Activated naive CD4-positive, alpha-beta T cell treated with anti-CD3 and anti-CD28 coated beads, Interleukin-2, amount 50 U/mL, for 72 hours (primary cell): ENCODE data around the gene HAL. TPM values are rescaled to one million over a fixed set of nuclear protein-coding genes. Genes with fewer than 3 reads are reported as not detected.

Experiments used
- ATAC-seq, 2 donors: fragments of 150-1000 bp; cut with Tn5 transposase; 2 replicates each; pipeline ENCODE4 v1.10.0; 2021; ENCODE audit warnings: mild to moderate bottlenecking in 2 of 2, moderate library complexity in 2 of 2
- DNase-seq, 2 donors: peaks; one replicate each; pipeline ENCODE4 v3.0.0; 2021 to 2022; ENCODE audit warnings: low spot score in 2 of 2
- H3K27ac Mint-ChIP-seq, 2 donors: one replicate each; pipeline ENCODE4 v1.8.0; 2022; ENCODE audit warnings: mild to moderate bottlenecking in 2 of 2, mixed read lengths in 2 of 2
- H3K36me3 Mint-ChIP-seq, 2 donors: one replicate each; pipeline ENCODE4 v1.8.0; 2022; ENCODE audit warnings: mixed read lengths in 2 of 2
- H3K9me3 Mint-ChIP-seq, 2 donors: one replicate each; pipeline ENCODE4 v1.8.0; 2022; ENCODE audit warnings: mixed read lengths in 2 of 2
- total RNA-seq, 2 donors: library from RNA; stranded (reverse); gene quantifications; one replicate each; pipeline ENCODE4 v1.2.3, GENCODE V29; 2022

The HAL gene
- total RNA-seq, 2 donors from 2014 or later: 0.39 to 1.2 TPM

DNA sequence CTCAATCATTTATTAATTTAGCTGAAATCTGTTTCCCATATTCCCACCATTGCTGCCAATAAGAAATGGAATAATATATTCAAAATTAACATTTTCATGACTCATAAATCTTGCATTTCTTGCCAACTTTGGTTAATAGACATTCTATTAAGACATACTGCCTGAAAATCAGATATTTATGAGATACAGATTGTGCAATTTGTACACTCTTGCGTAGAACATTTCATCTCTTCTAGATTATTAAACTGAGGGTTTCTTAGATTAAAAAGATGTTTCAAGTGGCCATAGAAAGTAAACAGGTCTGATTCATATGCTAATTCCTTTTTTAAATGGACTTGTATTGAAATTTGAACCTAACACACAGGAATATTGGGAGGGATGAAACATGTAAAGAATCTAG is 30.2 kb upstream of the HAL start:
- no peaks in the 10 kb centered on the region for H3K9me3 Mint-ChIP-seq
- H3K36me3 Mint-ChIP-seq: peaks cover 0 to 17% of the 10 kb centered on the region in 2 donors
- DNase-seq (no peak), ATAC-seq (no peak)
- no peak overlapping the region for H3K27ac Mint-ChIP-seq

DNA sequence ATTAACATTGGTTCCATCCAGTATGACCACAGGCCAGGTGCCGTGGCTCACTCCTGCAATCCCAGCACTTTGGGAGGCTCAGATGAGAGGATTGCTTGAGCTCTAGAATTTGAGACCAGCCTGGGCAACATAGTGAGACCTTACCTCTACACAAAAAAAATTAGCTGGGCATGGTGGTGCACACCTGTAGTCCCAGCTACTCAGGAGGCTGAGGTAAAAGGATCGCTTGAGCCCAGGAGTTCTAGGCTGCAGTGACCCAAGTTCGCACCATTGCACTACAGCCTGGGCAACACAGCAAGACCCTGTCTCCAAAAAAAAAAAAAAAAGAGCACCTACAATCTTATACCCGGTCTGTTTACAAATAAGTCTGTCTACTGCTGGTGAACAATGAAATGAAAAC is 29.4 kb upstream of the HAL start:
- Mint-ChIP-seq H3K27ac (no peak overlapping the region), H3K9me3 (no peaks in the 10 kb centered on the region), H3K36me3 (peaks cover 0 to 19% of the 10 kb centered on the region in 2 donors)
- no peak for ATAC-seq
- no peak for DNase-seq

DNA sequence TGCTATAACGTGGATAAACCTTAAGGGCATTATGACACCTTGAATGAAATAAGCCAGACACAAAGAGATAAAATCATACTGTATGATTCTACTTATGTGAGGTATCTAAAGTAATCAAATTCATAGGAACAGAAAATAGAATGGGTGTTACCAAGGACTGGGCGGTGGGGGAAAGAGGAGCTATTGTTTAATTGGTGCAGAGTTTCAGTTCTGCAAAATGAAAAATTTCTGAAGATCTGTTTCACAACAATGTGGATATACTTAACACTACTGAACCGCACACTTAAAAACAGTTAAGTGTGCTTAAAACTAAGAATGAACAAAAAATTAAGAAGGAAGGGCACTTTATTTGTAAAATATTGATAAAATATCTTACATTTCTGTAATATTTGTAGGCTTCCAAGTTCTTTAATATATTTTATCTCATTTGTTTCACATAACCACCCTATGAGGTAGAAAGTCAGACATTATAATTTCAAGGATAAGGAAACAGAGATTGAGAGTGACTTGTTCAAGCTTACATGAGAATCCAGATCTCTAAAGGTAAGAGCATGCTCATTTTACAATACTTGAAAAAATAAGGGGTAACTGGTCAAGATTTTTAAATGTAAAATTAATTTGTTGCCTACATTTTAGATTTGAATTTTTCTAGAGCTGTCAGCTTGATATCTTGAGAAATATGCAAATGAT is 24.3 kb upstream of the HAL start:
- no peak for ATAC-seq
- no peak for DNase-seq
- no peak overlapping the region for H3K27ac Mint-ChIP-seq
- H3K9me3 Mint-ChIP-seq: no peaks in the 10 kb centered on the region
- H3K36me3 Mint-ChIP-seq: peaks cover 0 to 5% of the 10 kb centered on the region in 2 donors

GRCh38 chr12:96015672-96016071 is 19.5 kb upstream of the HAL start:
- no peak for ATAC-seq
- Mint-ChIP-seq H3K36me3 (peaks cover 0 to 6% of the 10 kb centered on the region in 2 donors), H3K9me3 (no peaks in the 10 kb centered on the region), H3K27ac (no peak overlapping the region)
- no peak for DNase-seq

GRCh38 chr12:96014943-96015599 is 18.9 kb upstream of the HAL start:
- no peak for ATAC-seq
- peaks cover 0 to 6% of the 10 kb centered on the region in 2 donors for H3K36me3 Mint-ChIP-seq

DNA sequence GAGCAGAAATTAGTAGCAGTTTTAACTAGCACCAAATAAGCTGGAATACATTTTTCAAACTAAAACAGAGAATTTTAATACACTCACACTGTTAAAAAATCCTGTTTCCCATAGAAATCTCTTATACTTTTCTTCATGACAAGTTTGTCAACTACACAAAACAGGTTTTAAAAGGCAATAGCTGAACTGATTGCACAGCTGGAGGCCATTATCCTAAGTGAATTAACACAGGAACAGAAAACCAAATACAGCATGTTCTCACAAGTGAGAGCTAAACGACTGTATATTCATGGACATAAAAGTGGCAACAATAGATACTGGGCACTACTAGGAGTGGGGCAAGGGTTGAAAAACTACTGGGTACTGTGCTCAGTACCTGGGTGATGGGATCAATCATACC is 11.6 kb upstream of the HAL start:
- Mint-ChIP-seq H3K36me3 (peaks cover 8 to 9% of the 10 kb centered on the region in 2 donors), H3K27ac (no peak overlapping the region), H3K9me3 (no peaks in the 10 kb centered on the region)
- no peak for DNase-seq
- ATAC-seq: no peak

More at GRCh38 chr12:96014943-96015599, 18.9 kb upstream of the HAL start:
- Mint-ChIP-seq H3K9me3 (no peaks in the 10 kb centered on the region), H3K27ac (no peak overlapping the region)
- DNase-seq: no peak

DNA sequence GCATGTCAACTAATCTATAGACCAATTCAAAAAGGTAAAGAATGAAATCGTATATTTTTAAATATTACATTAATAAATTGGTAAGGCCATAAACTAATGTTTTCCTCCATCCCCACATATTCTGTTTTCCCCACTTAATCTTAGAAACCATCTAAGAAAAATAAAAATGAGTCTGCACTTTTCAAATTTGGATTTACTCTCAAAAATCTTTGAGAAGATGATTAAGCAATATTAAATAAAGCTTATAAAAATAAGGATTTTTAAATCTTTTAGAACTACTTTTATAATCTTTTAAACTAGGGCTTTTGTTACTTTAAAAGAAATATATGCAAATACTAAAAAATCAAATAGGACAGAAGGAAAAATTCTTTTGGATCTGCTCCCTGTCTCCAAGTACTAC is 10.6 kb upstream of the HAL start:
- H3K27ac Mint-ChIP-seq: no peak overlapping the region
- H3K36me3 Mint-ChIP-seq: peaks cover 8 to 9% of the 10 kb centered on the region in 2 donors
- no peaks in the 10 kb centered on the region for H3K9me3 Mint-ChIP-seq
- ATAC-seq (no peak), DNase-seq (no peak)

- H3K27ac Mint-ChIP-seq: no peak overlapping the region
- no peaks in the 10 kb centered on the region for H3K9me3 Mint-ChIP-seq
- DNase-seq (no peak), ATAC-seq (no peak)
- H3K36me3 Mint-ChIP-seq: peaks cover 8 to 9% of the 10 kb centered on the region in 2 donors
Measured at GRCh38 chr12:96000858-96001257, 4.7 kb upstream of the HAL start.

DNA sequence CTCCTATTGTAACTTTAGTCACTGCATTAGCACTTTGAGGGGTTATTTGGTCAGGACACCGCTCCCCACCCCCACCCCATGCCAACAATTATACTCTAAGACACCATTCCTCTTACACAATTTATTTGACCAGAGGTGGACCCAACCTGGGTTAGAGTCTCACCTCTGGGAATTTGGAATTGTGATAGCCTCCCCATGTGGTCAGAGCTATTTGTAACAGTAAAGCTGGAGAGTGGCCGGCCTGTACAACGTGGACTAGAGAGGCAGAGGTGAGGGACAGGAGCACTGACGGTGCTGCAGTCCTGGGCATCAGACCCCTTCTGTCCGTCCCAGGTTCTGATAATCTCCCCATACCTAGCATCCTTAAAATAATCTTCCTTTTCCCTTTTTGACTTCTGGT is 3.3 kb upstream of the HAL start:
- ATAC-seq (no peak), DNase-seq (no peak)
- Mint-ChIP-seq H3K9me3 (no peaks in the 10 kb centered on the region), H3K36me3 (no peaks in the 10 kb centered on the region), H3K27ac (no peak overlapping the region)

DNA sequence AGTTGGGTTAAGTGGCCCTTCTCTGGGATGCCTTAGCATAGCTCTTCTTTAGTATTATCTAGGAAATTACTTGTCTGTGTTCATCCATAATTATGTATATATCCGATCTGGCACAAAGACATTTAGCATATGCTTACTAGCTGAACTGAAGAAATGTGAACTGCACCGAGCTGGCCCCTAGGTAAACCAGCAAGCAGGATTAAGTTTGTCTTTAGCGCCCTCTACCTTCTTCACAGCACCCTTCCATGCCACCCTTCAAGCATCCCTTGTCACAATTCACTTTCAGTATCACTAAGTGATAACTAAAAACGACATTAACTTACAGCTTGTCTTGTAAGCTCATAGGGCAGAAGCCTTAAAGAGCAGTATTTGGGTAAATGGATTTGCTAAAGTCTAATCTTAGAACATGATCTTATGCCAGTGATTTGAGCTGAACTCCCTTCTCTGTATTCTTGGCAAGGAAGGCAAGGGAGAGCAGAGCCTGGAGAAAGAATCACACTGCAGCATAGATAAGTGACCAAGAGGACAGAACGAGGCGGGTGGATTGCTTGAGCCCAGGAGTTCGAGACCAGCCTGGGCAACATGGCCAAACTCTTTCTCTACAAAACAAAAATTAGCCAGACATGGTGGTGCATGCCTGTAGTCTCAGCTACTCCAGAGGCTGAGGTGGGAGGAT is 2.6 kb upstream of the HAL start:
- Mint-ChIP-seq H3K9me3 (no peaks in the 10 kb centered on the region), H3K27ac (peak overlapping the region in 1 of 2 donors; percentile 67), H3K36me3 (no peaks in the 10 kb centered on the region)
- DNase-seq (peak in 1 of 2 donors; percentile 49), ATAC-seq (peak; percentile 92 to 98)

GRCh38 chr12:95997911-95998510 is 1.9 kb upstream of the HAL start:
- ATAC-seq (peak; percentile 30 to 71), DNase-seq (no peak)
- no peaks in the 10 kb centered on the region for H3K36me3 Mint-ChIP-seq
- no peaks in the 10 kb centered on the region for H3K9me3 Mint-ChIP-seq
- peak overlapping the region in 1 of 2 donors; percentile 73 for H3K27ac Mint-ChIP-seq

DNA sequence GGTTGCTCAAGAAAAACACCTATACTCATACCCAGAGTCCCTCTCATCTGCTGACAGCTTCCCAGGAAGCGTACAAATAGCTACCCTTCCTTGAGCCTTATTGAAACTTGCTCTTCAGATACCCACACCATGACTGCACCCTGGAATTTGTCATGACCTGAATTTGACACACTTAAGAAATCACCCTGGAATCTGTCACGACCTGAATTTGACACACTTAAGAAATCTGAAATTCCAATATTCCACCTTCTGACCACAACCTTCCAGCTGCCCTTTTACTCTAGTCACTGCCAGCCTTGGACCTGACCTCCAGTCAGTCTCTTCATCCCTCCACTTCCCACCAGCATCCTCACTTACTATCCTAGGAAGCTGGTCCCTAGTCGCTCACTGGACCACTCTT is 1.1 kb upstream of the HAL start:
- H3K9me3 Mint-ChIP-seq: no peaks in the 10 kb centered on the region
- ATAC-seq: no peak
- no peak overlapping the region for H3K27ac Mint-ChIP-seq
- H3K36me3 Mint-ChIP-seq: no peaks in the 10 kb centered on the region
- no peak for DNase-seq

GRCh38 chr12:95995238-95996031 is 709 bp downstream of the HAL start:
- H3K36me3 Mint-ChIP-seq: no peaks in the 10 kb centered on the region
- no peak for ATAC-seq
- no peaks in the 10 kb centered on the region for H3K9me3 Mint-ChIP-seq
- no peak overlapping the region for H3K27ac Mint-ChIP-seq
- no peak for DNase-seq

DNA sequence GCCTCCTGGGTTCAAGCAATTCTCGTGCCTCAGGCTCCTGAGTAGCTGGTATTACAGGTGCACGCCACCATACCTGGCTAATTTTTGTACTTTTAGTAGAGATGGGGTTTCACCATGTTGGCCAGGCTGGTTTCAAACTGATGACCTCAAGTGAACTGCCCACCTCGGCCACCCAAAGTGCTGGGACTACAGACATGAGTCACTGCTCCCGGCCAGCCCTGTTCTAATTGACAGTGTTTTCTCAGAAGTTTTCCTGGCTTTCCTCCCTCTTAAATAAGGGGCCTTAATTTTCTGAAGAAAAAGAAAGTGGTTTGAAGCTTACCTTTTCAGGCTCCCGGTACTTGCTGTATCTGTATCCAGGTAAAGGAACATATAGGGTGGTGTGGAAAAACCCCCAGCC is 1.7 kb downstream of the HAL start:
- no peak for ATAC-seq
- no peaks in the 10 kb centered on the region for H3K9me3 Mint-ChIP-seq

DNA sequence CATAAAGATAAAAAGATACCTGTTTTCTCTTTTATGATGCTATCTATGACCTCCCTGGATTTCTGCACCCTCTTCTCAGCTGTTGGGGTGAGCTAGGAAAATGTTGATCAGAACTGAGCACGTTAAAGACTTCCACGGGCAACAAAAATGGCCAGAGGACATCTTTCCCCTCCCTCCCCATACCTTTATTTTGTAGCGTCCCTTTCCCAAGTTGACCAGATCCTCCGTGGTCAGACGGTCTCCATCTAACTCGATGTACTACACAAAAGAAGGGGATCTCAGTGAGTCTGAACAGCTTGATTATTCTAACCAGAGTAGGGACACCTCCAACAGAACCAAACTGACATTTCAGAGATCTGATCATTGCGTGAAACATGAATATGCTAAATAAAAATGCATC is 2.2 kb downstream of the HAL start:
- ATAC-seq (no peak), DNase-seq (no peak)
- H3K36me3 Mint-ChIP-seq: no peaks in the 10 kb centered on the region

More for the DNA sequence above, 1.7 kb downstream of the HAL start:
- Mint-ChIP-seq H3K27ac (no peak overlapping the region), H3K36me3 (no peaks in the 10 kb centered on the region)
- no peak for DNase-seq

GRCh38 chr12:95990136-95990535 is 6.0 kb downstream of the HAL start:
- H3K27ac Mint-ChIP-seq: peak overlapping the region in 1 of 2 donors; percentile 7
- no peaks in the 10 kb centered on the region for H3K36me3 Mint-ChIP-seq
- DNase-seq (no peak), ATAC-seq (no peak)
- no peaks in the 10 kb centered on the region for H3K9me3 Mint-ChIP-seq

More for the DNA sequence above, 2.2 kb downstream of the HAL start:
- H3K9me3 Mint-ChIP-seq: no peaks in the 10 kb centered on the region
- no peak overlapping the region for H3K27ac Mint-ChIP-seq
